GM21423 (cell line): ENCODE measurements around the gene EXOC2.
"Not testable (repeated sequence)": the region's sequence is repeated elsewhere in the genome, so short reads cannot be mapped to it uniquely, and the experiment has no call there.

Source experiments
- ATAC-seq: cut with Tn5 transposase; IDR thresholded peaks from one replicate; pipeline ENCODE4 v1.9.1; 2021; ENCODE audit warnings: mild to moderate bottlenecking, moderate library complexity; ENCODE audit not compliant: unreplicated experiment

The EXOC2 gene

DNA sequence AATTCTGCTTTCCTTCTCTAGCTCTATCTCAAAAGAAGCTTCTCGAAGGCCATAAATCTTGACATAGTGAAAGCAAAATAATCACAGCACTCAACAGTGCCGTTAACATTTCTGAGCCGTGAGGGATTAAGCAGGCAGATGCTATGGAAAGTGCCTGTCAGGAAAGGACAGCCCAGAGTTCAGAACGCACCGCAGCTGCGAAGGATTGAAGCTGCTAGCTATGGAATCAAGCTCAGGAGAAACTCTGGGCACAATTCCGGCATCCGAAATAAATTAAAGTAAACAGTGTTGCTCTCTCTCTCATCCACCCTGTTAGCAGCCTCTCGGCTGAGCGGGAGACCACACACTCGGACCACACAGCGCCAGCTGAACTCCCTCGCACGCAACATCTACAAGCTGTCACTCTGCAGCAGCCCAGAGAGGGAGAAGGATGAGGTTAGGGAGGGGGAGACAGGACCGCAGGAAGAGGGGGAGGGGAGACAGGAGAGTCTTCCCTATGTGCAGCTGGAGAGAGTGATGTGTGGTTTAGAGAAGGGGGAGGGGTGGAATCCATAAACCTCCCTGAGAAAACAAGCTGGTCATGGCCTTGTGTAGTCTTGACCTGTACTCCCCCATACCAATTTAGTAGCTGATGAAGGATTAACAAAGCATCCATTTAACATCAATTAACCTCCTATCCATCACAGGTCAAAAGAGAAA lies 9.0 kb downstream of the EXOC2 start:
- ATAC-seq, result no peak

DNA sequence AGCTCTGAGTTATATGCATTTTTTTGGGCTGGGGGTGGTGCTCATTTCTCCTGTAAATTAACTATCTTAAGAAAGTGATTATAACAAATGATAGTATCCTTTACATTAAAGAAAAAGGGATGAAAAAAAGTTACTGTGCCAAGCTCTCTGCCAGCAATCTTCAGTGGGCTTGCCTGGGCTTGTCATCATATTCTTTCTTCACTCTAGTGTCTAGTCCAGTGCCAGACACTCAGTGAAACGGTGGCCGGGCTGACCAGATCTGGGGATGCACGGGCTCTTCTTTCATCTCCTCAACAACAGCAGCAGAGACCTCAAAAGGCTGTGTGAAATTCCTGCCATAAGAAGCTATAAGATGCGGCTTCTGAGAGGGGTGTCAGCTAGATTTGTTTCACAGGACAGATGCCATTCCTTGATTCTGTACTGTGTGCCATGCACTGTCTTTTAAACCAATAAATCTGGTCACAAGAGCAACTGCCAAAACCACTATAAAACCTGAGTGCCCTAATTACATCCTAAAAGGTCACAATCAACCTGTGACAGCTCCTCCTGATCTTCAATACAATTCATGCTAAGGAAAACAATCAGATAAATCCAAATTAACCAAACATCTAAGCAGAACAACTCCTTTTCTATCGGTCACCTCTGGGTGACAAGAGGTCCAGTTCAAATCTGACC lies 12.1 kb downstream of the EXOC2 start:
- ATAC-seq, result no peak

DNA sequence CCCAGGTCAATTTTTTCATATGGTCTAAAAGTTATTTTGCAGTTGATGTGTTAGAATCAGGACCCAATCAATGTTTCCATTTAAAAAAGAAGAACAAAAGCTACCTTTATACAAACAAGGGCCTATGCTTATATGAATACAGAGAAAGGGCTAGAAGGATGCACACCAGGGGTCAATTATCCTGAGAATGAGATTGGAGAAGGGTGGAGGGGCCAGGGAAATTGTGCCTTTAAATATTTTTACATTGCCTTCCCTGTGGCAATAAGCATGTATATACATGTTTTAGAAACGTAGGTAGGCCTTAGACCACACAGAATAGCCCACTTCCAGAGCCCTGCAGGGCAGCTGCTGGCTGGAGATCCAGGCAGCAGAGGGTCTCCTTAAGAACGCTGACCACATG lies 12.7 kb downstream of the EXOC2 start:
- ATAC-seq, result no peak

DNA sequence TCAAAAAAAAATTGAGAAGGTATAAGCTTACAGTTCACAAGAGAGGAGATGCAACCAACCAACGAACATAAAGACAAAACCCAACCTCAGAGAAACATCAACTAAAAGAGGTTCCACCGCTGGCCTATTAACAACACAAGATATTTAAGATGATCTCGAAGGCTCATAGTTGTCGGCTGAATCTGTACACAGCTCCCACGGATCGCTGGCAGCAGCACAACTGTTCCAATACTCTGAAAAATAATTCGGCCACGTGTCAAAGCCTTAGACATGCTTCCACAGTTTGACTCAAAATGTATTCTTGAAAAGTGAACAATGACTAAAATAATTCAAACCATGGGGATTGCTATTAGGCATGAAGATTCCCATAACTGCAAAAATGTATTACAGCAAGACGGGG lies 13.7 kb downstream of the EXOC2 start:
- no peak for ATAC-seq

DNA sequence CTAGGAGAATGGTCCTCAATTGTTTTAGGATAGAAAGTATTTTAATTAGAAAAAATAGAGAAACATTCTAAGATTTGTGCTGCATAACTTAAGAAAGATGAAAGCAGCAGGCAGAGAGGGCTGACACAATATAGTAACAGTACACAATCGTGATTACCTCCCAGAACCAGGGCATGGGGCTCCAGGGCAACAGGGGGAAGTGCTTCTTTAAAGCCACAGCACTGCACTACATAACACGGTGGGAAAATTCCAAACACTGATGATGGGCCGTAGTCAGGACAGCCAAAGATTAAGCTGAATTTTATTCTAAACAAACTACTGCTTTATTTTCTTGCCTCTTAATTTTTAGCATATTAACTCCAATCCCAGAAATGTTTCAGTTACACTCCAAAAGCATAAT lies 14.4 kb downstream of the EXOC2 start:
- no peak for ATAC-seq

DNA sequence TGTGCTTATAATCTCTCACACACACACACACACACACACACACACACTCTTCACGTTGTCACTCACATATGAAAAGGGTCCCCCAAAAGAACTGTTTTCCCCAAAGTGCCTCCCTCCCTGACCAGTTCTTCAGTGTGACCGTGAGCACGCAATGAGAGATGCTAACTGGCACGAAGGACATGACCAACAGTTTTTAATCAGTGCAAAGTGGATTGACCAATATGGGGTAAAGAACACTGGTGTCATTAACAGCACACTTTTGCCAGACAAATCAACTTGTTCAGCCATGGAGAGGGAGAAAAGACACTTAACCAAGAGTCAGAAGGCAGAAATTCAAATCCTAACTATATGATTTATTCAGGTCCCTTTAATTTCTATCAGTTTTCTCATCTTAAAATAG lies 15.0 kb downstream of the EXOC2 start:
- no peak for ATAC-seq

DNA sequence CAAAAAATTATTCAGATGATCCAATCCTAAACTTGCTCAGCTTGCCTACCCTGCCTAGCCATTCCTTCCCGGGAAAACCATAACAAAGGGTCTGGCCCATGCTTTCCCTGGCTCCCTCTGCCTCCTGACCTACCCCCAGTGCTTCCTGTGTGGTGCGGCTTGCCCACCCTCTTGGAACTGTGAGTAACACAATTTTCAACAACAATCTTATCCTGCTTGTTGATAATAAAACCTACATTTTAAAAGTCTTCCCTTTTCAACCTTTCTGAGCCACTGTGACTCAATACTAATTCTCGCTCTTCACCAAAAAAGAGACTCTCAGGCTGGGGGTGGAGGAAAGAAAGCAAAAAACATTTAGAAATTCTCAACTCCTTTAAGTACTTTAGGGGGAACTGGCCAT lies 18.0 kb downstream of the EXOC2 start:
- no peak for ATAC-seq

DNA sequence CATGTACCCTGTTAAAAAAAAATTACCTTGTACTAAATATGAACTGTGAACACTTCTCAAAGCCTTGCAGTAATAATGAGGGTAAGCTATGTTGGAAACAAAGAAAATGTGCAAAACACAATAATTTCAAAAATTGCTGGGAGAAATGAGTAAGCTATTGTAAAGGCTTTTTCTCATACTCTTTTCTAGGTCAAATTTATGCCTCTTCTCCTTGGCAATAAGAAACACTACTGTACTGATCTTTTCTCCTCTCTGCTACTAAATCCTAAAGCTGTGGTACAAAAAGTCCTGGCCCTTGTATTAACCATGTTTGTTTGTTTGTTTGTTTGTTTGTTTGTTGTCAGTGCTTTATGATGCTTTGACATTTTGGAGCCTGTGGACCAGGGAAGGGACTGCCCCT lies 18.5 kb downstream of the EXOC2 start:
- no peak for ATAC-seq

DNA sequence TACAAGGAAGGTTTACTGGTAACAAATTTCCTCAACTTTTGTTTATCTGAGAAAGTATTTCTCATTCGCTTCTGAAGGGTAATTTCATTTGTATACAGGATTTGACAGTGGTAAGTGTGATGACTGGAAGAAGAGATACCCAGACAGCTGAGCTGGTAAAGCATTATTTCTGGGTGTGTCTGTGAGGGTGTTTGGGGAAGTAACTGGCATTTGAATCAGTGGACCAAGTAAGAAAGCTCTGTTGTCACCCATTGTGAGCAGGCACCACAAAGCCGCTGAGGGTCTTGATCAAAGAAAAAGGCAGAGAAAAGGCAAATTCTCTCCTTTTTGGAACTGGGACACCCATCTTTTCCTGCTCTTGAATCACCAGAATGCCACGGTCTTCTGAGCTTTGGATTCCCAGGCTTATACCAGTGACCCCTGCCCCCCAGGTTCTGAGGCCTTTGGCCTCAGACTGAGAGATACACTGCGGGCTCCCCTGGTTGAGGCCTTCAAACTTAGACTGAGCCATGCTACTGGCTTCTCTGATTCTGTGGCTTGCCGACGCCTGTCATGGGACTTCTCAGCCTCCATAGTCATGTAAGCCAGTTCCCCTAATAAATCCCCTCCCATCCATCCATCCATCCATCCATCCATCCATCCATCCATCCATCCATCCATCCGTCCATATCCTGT lies 25.5 kb downstream of the EXOC2 start:
- ATAC-seq, result no peak

DNA sequence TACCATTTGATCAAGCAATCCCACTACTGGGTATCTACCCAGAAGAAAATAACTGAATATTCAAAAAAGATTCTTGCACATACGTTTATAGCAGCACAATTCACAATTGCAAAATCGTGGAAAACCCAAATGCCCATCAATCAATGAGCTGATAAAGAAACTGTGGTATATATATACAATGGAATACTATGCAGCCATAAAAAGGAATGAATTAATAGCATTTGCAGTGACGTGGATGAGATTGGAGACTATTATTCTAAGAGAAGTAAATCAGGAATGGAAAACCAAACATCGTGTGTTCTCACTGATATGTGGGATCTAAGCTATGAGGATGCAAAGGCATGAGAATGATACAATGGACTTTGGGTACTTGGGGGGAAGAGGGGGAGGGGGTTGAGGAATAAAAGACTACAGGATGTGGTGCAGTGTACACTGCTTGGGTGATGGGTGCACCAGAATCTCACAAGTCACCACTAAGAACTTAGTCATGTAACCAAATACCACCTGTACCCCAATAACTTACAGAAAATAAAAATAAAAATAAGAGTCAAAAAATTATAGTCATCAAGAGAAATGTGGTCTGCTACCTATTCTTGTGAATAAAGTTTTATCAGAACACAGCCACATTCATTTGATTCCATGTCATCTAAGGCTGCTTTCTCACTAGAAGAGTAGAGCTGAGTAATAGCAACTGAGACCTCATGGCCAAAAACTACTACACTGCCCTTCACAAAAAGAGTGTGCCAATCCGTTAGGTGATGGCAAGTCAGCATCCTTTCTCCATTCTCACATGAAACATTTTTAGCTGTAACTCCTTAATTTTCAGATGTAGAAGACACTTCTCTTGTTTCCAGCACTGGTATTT lies 27.3 kb downstream of the EXOC2 start:
- no peak for ATAC-seq

DNA sequence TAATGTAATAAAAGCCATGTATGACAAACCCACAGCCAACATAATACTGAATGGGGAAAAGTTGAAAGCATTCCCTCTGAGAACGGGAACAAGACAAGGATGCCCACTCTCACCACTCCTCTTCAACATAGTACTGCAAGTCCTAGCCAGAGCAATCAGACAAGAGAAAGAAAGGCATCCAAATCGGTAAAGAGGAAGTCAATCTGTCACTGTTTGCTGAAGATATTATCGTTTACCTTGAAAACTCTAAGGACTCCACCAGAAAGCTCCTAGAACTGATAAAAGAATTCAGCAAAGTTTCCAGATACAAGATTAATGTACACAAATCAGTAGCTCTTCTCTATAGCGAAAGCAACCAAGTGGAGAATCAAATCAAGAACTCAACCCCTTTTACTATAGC lies 29.2 kb downstream of the EXOC2 start:
- not testable (repeated sequence) for ATAC-seq

DNA sequence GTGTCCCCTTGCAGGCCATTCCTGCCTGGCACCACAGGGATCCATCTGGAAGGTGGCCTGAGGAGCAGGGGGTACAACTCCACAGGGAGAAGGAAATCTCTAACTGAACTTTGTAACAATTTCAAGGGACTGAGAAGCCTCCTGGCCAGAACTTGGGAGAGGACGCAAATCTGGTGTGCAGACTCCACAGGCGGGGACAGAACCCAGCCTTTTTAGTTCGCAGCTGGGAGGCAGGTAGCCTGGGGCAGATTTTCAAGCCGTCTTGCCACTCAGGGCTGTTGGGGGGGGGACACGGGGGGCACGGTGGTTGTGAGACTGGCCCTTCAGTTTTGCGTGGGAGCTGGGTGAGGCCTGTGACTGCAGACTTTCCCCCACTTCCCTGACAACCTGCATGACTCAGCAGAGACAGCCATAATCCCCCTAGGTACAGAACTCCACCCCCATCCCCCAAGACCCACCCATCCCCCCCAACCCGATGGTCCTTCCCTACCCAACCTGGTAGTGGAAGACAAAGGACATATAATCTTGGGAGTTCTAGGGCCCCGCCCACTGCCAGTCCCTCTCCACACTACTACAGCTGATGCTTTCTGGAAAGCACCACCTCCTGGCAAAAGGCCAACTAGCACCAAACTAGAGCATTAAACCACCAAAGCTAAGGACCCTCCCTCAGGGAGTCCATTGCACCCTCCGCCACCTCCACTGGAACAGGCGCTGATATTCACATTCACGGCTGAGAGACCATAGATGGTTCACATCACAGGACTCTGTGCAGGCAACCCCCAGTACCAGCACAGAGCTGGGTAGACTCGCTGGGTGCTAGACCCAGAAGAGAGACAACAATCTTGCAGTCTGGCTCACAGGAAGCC lies 33.0 kb downstream of the EXOC2 start:
- no peak for ATAC-seq

DNA sequence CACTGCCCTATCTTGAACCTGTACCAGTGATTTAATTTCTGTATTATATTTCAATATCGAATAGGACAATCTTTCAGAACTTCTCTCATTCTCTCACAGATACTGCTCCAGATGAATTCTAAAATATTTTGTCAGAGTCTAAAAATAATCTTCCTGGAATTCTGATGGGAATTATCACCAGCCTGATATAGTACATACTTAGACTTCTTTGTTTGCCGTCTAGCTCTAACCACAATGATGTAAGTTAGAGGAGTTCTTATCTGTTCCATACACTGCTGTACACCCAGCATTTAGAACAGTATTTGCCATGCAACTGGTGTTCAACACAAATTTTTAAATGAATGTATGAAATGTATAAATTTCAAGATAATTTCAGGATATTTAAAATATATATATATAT lies 34.7 kb downstream of the EXOC2 start:
- ATAC-seq, result no peak

DNA sequence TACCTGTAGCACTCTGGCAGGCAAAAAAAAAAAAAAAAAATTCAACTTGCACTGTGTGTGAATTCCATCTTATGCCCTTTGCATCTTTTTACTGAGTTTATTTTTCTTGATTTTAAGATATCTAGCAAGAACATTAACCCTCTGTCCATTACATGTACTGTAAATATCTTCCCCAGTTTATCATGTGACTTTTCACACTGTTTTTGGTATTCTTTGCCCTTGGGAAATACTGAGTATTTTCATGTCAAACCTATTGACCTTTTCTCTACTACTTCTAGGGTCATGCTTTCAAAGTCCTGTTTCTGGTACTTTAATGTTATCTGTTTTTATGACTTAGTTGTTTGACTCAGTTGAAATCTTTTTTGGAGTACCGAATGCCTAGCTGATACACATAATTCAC lies 35.2 kb downstream of the EXOC2 start:
- no peak for ATAC-seq

DNA sequence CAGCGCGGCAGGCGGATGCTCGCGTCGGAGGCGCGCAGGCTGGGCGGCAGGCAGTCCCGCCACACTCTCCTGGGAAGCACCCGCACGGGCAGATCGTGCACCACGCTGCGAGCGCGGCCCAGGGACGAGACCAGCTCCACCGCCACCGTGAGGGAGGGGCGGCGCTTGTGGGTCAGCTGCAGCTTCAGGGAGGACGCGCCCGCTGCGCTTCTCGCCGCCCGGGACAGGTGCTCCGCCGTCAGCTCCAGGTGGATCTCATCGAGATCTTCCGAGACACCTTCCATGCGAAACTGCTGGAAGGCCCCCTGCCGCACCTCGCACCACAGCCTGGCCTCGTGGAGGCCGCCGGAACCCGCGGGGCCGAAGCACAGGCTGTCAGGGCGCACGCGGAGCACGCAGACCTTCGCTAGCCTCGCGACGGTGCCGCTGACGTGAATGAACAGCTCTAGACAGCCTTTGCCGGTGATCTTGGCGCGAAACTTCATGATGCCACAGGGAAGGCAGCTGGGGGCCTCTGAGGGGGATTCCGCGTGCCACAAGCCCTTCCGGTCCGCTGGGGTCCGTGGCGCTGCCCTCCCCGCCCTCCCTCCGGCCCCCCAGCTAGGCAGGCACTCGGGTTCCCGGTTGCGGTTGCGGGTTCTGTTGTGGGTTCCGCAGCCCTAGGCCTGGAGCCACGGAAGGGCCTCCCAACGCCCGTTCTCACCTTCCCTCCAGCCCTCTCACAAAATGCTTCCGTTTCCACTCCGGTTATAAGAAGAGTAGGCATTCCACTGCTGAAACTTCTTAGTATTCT lies 36.3 kb downstream of the EXOC2 start, which contains the start of gene HUS1B:
TSS of gene HUS1B (minus strand) at position 641 of the 793 bp plus-strand sequence. CDS start at position 485, 156 bp downstream.
- ATAC-seq, result no peak

DNA sequence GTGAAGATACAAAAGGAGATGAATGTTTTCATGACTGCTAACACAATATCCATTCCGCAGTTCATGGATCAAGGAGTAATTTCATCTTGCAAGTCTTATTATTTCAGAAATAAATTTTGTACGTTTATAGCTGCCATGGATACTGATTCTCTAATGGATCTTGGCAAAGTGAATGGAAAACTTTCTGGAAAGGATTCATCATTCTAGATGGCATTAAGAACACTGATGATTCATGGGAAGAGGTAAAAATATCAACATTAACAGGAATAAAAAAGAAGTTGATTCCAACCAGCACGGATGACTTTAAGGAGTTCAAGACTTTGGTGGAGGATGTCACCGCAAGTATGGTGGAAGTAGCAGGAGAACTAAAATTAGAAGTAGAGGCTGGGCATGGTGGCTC lies 38.8 kb downstream of the EXOC2 start:
- no peak for ATAC-seq

DNA sequence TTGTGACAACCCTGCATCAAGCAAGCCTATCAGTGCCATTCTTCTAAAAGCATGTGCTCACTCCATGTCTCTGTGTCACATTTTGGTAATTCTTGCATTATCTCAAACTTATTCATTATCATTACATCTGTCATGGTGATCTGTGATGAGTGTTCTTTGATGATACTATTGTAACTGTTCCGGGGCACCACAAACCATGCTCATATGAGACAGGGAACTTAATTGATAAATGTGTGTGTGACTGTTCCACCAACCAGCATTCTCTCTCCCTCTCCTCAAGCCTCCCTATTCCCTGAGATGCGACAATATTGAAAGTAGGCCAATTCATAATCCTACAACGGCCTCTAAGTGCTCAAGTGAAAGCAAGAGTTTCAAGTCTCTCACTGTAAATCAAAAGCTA lies 40.1 kb downstream of the EXOC2 start:
- no peak for ATAC-seq

DNA sequence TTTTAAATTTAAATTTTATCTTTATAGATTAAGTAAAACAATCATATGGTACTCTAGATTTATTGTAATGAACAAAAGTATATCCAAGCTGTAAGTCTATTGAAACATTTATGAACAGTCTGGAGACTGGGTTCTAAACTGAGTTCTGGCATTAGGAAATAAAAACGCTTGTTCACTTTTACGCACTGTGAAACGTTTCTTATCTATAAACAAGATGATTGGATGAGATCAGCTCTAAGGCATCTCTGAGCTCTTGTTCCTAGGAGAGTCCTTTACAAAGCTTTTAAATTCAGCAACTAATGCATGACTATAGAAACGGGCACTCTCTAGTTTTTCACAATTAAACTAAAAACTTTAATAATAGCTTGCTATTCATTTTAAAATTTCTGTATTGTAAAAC lies 42.8 kb downstream of the EXOC2 start:
- ATAC-seq, result no peak

DNA sequence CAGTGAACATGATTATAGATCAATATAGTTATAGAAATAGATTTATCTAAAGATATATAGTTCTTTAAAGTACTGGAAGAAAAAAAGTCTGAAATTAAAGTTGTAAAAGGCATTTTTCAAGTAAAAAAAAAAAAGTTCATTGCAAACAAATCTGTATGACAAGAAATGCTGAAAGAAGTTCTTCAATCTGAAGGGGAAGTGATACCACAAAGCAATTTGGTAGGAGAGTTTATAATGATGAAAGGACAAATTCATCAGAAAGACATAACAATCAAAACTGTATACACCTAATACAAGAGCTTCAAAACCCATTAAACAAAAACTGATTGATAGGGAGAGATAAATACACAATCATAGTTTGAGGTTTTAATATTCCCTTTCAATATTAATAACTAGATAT lies 50.1 kb downstream of the EXOC2 start:
- no peak for ATAC-seq
